RCC 7860 (cell line): ENCODE results near the gene MXI1.

Source experiments
- DNase-seq: peaks from one replicate; pipeline ENCODE4 v3.0.0-alpha.2; 2015; ENCODE audit warnings: low spot score
- FAIRE-seq: peaks from 2 replicates; lab custom pipeline; 2012; peaks lifted over from hg19 to GRCh38; lab: Jason Lieb, UNC

The MXI1 gene

DNA sequence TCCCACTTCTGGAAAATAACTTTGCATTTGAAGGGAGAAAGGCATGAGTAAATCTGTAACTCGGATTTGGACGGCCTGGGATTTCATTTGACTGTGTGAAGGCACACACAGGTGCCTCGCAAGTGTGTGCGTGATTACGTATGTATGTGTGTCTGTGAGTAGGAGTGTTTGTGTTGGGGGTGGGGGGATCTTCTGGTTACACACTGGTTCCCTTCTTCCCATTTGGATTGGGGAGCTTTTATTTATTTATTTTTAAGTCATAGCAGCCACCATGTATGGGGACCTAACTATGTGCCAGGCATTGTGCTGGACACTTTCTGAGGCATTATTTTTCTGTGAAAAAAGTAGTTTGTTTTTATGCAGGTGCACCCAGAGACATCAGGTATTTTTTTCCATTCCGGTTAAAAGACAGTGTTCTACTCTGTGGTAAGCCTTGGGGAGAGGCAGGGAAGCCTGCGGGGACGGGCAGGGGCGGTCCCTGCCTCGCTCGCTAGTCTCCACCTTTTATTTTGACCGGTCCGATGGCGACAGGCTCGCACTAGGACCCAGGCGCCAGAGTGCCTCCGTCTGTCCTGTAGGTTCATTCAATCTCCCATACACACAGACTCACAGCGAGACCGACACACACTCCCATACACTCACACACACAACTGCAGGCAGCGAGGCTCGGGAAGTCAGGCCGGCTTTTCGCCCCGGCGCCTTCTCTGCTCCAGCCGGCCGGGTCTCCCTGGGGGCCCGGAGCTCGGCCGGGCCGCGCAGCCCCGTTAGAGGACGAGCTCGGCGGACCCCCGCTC, at the start of gene MXI1:
MXI1 (plus strand) TSS at position 595 of the 794 bp plus-strand sequence. CDS start 204 bp downstream, outside the sequence.
- DNase-seq (peak; percentile 68), FAIRE-seq (peak; percentile 40)

DNA sequence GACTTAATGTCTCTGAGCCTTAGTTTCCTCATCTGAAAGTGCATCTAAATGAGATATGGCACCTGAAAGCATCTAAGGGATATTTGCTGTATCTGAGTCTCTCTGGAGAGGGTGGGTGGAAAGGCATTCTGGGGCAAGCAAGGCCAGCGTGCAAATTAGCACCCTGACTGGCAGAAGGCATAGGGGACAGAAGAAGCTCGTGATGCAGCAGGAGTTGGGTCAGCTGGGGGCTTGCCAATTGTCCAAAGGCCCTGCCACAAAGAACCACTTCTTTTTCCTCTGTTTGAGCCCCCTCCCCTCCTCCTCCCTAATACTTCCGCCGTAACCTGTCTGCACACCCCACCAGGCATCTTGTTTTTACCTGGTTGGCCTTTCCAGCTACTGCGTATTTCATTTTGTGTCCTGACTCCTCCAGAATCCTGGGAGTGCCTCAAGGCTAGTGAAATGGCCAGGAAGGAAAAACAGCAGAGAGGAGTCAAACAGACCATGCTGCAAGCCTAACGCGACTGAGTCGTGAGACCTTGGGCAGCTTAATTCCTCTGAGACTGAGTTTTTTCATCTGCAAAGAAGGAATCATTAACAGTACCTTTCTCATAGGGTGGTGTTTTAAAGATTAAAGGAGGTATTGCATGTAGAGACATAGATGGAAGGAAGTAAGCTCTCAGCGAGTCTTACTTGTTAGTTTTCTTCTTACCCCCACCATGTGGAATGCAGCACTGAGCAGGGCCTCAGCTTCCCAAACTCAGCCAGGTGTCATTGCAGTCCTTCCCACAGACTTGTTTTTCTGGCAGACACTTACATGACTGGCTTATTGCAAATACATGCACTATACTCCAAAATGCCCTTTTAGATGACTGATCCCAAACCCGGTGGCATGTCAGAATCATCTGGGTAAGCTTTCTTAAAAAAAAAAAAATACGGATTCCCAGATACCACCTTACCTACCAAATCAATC, 49.1 kb upstream of the MXI1 start:
- no peak for DNase-seq
- FAIRE-seq: no peak

DNA sequence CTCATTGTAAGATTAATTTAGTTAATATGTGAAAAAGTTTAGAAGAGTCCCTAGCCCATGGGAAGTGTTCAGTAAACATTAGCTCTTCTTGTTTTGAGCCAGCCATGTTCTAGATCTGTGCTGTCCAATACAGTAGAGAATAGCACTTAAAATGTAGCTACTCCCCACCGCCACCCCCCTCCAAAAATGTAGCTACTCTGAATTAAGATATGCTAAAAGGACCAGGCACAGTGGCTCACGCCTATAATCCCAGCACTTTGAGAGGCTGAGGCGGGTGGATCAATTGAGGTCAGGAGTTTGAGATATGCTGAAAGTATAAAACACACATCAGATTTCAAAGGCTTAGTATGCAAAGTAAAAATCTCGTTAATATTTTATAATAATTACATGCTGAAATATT, 47.3 kb upstream of the MXI1 start:
- DNase-seq (no peak), FAIRE-seq (no peak)

DNA sequence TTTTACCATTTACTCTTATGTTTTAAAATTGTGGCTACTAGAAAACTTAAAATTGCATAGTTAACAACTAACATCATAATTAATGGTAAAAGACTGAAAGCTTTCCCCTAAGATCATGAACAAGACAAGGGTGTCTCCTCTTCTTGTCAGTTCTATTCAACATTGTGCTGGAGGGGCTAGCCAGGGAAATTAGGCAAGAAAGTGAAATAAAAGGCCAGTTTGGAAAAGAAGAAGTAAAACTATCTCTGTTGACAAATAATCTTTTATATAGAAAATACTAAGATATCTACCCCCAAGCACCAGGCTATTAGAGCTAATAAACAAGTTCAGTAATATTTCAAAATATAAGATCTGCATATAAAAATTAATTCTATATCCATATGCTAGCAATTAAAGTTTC, 46.9 kb upstream of the MXI1 start:
- DNase-seq: no peak
- FAIRE-seq: no peak

DNA sequence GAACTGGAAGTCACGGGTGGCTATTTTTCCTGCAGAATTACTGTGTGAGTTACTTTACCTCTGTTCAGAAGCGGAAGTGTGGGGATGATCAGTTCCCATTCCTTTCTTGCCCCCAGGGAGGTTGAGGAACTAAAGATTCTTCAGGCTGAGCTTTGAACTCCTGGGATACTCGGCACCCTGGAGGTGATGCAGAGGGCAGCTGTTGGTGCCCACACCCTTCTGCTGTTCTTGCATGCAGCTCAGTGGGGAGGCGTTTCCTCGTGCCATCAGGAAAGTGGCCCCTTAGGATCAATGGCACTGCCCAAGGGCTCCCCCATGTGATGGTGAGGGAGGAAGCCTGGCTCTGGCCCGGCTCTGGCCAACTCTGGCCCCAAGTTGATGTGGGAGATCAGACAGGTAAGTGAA, 44.7 kb upstream of the MXI1 start:
- no peak for DNase-seq
- no peak for FAIRE-seq

DNA sequence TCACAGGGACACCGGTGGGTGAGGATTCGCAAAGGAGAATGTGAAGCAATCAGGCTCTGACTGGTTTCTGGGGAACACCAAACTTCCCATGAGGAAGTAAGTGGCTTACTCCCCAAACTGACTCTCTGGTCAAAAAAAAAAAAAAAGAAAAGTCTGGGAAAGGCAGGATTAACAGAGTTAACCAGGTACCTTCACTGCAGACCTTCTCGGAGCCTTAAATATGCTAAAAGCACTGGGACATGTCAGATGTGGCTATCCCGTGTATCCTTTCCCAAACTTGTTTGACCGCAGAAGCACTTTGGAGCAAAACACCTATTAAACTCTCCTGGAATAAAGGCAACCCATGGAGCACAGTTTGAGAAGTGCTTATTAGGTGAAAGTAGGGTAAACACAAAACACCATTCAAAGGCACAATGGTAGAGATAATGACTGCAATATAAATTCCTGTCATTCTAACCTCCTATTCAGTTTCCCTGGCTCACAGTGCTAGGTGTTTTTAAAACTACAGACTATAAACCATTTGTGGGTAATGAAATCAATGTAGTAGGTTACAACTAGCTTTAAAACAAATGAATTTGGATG, 44.1 kb upstream of the MXI1 start:
- no peak for FAIRE-seq
- no peak for DNase-seq

DNA sequence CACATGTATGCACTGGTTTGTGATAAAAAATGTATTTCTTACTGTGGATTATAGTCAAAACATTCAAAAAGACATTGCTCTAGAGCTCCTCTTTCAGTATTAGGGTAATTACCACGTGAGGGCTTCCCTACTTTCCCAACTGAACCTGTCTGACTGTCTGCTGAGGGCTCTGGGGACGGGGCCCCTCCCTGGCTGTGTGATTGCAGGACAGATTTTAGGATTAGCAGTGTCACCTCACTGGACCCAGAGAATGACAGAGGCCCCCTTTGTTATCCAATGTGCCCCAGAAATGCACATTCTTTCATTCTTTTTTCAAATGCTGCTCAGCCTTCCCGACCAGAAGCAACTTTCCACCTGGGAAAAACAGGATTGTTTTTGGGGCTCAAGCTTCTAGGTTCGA, 43.6 kb upstream of the MXI1 start:
- DNase-seq: no peak
- FAIRE-seq: no peak

DNA sequence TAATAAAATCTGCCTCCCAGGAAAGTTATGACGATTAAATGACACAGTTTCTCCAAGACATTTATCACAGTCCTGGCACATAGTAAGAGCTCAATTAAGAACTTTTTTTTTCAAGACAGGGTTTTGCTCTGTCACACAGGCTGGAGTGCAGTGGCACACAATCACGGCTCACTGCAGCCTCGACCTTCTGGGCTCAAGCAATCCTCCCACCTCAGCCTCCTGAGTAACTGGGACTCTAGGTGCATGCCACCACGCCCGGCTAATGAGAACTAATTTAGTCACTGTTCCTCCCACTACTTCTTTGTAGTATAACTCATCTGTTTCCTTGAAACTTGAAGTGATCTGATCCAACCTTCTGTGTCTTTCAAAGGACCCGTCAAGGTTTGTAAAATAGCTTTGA, 42.2 kb upstream of the MXI1 start:
- DNase-seq (no peak), FAIRE-seq (no peak)

DNA sequence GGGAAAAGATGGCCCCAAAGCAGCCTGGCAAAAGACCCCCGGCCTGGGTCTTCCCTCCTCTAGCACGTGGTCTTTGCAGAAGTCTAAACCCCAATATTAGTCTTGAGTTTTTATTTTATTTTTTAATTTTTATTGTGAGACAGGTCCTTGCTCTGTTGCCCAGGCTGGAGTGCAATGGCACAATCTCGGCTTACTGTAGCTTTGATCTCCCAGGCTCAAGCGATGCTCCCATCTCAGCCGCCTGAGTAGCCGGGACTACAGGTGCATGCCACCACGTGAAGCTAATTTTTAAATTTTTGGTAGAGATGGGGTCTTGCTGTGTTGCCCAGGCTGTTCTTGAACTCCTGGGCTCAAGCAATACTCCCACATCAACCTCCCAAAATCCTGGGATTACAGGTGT, 40.3 kb upstream of the MXI1 start:
- DNase-seq: no peak
- no peak for FAIRE-seq

DNA sequence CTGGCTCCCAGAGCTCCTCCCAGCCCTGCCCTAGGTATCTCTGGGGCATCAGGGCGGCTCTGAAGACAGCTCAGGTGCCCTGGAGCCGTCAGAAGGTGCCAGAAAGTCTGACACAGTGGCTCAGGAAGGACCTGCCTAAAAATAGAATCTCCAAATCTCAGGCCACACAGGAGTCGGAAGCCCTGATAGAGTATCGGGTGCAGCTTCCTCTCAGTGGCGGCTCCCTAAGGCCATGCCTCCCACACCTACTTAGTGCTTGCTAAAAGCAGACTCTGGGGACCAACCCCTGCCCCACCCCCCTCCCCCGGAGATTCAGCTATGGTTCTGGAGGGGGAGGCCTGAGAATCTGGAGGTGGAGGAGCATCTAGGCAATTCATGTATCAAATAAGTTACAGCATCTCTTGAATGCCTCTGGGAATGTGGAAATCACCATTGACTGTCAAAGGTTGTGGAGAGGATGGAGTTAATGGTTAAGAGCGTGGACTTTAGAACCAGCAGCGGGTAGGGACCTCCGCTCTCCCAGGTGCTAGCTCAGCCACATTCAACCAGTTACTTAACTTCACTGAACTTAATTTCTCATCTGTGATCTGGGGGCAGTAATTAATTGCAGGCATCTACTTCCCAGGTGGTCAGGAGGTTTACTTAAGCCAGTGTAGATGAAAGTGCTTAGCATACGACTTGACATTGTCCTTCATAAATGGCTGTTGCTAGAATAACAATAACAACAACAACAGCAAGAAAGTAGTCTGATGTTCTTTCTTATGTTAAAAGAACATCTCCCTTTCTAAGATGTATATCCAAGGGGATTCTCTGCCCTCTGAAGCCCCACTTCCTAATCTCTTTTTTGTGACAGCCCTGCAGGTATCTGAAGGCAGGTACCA, 38.6 kb upstream of the MXI1 start:
- FAIRE-seq: no peak
- no peak for DNase-seq

DNA sequence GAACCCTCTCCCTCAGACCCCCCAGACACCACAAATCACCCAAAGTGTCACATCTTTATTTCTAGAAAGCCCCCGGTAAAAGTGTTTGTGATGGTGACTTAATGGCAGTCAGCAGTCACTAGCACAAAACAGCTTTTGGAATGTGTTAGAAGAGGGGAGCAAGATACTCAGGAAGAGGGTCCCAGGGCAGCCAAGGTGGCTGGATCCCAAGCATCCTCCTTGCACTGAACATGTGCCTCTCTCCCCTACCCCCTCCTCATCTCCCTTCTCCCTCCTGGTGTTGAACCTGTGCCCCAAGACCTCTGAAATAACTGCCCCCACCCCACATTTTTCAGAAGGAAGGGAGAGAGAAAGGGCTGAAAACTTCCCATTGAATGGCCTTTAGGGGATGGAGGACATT, 37.8 kb upstream of the MXI1 start:
- DNase-seq: no peak
- FAIRE-seq: no peak

DNA sequence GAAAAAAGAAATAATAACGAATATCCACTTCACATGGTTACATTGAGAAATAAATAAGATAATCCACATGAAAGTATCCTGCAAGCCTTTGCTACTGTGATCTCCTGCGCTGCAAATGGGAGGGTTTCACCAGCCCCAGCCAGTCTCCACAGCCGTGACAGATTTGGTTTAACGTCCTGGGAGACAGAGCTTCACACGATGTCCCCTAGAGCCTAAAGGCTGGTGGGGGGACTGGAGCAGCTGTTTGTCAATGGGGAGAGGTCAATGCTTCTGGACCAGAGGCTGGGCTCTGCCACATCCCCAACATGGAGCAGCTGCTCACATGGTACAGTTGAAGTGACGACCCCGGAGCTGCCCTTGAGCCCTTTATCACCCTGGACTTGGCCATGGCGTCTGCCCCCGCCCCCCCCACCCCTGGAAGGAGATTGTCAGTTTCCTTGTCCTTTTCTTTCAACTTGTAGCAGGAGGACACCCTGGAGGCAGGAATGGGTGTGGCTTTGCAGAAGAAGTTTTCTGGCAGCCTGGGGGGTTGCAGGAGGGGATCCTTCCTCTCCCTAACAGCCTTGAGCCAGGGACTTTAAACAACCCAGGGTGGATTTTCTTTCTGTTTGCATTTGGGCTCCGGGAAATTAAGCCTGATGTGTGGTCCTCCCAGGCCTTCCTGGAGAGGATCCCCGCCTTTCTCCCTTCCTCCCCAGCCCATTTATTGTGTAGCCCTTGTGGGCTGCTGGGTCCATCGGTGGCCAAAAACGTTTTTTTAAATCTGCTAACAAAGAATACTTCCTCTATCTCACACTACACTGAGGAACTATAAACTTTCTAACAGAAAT, 37.0 kb upstream of the MXI1 start:
- FAIRE-seq (no peak), DNase-seq (no peak)

DNA sequence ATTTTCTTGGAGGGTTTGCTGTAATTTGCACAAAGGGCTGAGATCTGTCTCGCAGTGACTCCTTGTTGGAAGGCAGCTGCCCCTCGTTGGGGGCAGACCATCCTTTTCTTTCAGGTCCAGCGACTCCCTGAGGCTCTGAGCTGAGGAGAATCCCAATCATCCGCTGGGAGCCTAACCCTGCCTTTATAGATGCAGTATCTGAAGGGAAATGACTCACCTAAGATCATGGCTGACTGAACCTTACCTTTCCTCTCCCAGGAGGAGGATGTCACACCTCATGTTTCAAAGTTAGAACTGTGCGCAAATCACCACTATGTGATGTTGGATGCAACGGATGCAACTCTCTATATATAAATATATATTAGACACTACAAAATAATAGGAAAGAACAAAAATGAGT, 36.4 kb upstream of the MXI1 start:
- FAIRE-seq: no peak
- peak; percentile 40 for DNase-seq

DNA sequence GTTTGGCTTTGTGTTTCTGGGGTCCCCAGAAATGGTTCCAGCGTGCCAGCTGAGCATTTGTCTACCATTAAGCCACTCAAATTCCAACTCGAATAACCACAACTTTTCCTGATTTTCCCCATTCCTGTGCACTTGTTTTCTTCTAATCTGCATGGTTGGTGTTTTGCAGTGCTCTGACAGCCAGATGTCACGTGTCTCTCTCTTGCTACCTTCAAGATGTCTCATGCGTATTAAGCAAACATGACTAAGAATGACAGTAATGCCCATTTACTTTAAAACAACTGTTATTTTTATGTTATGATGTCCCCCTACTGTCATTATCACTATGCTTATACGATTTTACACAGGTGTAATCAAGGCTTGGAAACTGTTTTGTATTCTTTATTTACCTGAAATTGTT, 35.2 kb upstream of the MXI1 start:
- FAIRE-seq: no peak
- DNase-seq: peak; percentile 22

DNA sequence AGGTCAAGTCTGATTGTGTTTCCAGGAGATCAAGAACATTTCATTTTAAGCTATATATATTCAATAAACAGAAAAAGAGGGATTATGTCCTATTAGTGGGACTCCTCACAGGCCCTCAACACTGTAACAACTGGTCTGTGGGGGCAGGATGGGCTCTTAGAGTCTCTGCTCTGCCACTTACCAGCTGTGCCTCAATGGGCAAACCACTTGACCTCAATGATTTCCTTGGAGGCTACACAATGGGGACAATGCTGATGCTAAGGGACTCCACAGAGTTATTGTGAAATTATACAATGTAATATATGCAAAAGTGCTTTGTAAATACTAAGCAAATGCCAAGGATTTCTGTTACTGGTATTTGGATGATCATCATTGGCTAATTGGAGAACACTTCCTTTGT, 33.2 kb upstream of the MXI1 start:
- no peak for FAIRE-seq
- DNase-seq: no peak

DNA sequence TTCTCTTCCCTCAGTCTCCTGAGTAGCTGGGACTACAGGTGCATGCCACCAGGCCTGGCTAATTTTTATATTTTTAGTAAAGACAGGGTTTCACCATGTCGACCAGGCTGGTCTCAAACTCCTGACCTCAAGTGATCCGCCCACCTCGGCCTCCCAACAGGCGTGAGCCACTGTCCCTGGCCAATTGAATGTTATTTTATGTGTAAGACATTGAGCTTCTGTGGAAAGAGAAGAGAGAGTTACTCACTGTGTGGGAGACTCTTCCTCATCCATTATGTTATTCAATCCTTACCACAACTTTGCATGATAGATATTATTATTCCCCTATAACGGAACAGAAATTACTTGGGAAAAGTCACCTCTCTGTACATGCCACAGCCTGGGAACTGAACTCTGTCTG, 32.6 kb upstream of the MXI1 start:
- DNase-seq (no peak), FAIRE-seq (no peak)

DNA sequence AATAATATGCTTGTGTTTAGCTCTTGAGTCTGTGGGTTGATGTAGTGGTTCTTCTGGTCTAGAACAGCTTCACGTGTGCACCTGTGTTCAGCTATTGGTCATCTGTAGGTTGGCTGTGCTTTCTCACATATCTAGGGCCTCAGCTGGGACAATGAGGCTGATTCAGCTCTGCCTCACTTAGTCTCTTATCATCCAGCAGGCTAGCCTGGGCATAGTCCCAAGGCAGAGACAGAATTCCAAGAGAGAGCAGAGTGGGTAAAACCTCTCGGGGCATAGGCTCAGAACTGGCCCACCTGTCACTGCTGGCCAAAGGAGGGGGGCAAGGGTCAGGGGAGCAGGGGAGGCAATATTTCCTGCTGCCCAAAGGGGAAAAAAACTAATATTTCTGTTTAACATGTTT, 32.0 kb upstream of the MXI1 start:
- no peak for FAIRE-seq
- DNase-seq: no peak

DNA sequence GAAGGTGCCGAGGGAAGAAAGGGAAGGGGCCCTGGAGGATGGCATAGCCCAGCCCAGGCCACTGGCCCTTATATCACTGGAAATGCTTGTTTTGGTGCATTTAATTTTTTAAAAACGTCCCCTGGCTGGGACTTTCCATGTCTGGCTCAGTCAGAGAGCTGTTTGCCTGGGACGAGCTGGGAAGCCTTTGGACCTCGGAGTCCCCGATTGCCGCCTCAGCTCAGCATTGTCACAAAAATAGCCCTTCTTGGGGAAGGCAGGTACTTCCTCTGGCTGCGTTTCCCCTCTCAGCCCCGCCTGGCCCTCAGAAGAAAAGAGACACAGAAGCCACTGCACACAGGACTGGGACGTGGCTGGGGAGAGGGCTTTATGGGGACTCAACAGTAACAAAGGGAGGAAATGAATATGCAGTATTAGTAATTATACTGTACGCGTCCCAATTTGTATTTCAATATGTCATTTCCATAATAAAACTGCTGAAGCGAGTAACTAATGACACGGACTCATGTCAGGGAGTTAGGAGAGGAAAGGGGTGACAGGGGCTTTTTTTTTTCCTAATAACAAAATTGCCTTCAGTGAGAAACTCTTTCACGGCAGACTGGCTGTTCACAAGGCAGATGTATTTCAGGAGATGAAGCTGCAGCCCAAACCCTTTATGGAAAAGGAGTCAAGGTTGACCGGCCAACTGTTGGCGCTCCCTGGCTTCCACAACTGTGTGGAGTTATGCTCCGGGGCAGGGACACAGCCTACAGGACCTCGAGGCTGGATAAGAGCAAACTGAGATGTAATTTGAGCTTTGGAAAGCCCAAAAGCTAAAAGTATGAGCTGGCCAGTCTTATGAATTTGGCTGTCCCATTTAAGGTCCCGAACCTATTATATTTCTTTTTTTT, 31.0 kb upstream of the MXI1 start:
- FAIRE-seq: no peak
- no peak for DNase-seq

DNA sequence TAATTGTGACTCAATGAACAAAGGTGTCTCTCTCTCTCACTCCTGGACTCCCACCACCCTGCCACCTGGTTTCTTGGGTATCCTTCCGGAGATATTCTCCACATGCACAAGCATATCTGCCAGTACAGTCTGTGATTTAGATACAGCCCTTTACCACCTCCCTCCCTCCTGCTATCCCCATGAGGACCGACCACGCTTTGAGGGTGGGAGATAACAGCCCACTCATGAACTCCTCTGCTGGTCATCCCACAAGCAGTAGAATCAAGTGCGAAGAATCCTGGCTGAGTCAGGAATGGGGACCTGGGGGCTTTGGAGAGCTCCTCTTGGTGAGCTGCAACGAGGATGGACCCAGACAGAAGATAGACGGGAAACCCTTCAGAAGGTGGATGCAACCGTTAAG, 28.2 kb upstream of the MXI1 start:
- FAIRE-seq (no peak), DNase-seq (no peak)
